Nephron progenitor cell (in vitro differentiated cells): Measurements from ENCODE around the gene ZMYND8.

Experiments used
- DNase-seq: peaks from one replicate; pipeline ENCODE4 v3.0.0; 2021
- H3K27ac Mint-ChIP-seq: 2 replicates; pipeline ENCODE4 v1.8.0; 2021; ENCODE audit warnings: mild to moderate bottlenecking, moderate library complexity, mixed read lengths
- H3K27me3 Mint-ChIP-seq: 2 replicates; pipeline ENCODE4 v1.8.0; 2021; ENCODE audit warnings: mild to moderate bottlenecking, low read depth, mixed read lengths; ENCODE audit not compliant: poor library complexity
- H3K36me3 Mint-ChIP-seq: 2 replicates; pipeline ENCODE4 v1.8.0; 2021; ENCODE audit warnings: low read depth, mixed read lengths
- H3K4me1 Mint-ChIP-seq: 2 replicates; pipeline ENCODE4 v1.8.0; 2021; ENCODE audit warnings: mixed read lengths
- H3K4me3 Mint-ChIP-seq: 2 replicates; pipeline ENCODE4 v1.8.0; 2021; ENCODE audit warnings: mild to moderate bottlenecking, moderate library complexity, mixed read lengths
- H3K9me3 Mint-ChIP-seq: 2 replicates; pipeline ENCODE4 v1.8.0; 2021; ENCODE audit warnings: mild to moderate bottlenecking, moderate library complexity, mixed read lengths
- TF ChIP-seq, protein P1 (sequence below): fragments of 200-600 bp; sonication (generic); IDR thresholded peaks from 2 replicates; pipeline ENCODE4 v1.5.0; 2021; ENCODE audit warnings: antibody characterized with exemption

ZMYND8 gene

DNA sequence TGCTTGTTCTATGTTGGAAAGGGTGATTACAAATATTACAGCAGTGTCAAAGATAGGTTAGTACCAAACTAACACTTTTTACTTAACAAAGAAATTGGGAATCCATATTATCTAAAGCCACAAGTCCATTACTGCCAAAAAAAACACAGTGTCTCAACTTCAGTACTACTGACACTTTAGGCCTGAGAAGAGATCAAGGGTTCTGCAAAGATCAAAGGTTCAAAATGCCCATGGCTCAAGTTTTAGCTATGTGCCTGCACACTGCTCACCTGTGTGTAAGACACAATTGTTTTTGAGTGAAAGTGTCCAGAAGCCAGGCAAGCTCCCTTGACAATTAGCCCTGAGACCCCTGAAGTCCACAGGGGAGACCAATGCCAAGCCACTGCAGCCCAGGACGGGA, 132.6 kb downstream of the ZMYND8 start:
- no peaks in the 10 kb centered on the region for H3K27me3 Mint-ChIP-seq
- TF ChIP-seq, protein P1, sequence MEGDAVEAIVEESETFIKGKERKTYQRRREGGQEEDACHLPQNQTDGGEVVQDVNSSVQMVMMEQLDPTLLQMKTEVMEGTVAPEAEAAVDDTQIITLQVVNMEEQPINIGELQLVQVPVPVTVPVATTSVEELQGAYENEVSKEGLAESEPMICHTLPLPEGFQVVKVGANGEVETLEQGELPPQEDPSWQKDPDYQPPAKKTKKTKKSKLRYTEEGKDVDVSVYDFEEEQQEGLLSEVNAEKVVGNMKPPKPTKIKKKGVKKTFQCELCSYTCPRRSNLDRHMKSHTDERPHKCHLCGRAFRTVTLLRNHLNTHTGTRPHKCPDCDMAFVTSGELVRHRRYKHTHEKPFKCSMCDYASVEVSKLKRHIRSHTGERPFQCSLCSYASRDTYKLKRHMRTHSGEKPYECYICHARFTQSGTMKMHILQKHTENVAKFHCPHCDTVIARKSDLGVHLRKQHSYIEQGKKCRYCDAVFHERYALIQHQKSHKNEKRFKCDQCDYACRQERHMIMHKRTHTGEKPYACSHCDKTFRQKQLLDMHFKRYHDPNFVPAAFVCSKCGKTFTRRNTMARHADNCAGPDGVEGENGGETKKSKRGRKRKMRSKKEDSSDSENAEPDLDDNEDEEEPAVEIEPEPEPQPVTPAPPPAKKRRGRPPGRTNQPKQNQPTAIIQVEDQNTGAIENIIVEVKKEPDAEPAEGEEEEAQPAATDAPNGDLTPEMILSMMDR: no peak
- DNase-seq: no peak
- no peak overlapping the region for H3K27ac Mint-ChIP-seq
- no peak overlapping the region for H3K4me3 Mint-ChIP-seq
- peaks cover 80% of the 10 kb centered on the region for H3K36me3 Mint-ChIP-seq
- H3K4me1 Mint-ChIP-seq: no peaks in the 10 kb centered on the region
- no peaks in the 10 kb centered on the region for H3K9me3 Mint-ChIP-seq

DNA sequence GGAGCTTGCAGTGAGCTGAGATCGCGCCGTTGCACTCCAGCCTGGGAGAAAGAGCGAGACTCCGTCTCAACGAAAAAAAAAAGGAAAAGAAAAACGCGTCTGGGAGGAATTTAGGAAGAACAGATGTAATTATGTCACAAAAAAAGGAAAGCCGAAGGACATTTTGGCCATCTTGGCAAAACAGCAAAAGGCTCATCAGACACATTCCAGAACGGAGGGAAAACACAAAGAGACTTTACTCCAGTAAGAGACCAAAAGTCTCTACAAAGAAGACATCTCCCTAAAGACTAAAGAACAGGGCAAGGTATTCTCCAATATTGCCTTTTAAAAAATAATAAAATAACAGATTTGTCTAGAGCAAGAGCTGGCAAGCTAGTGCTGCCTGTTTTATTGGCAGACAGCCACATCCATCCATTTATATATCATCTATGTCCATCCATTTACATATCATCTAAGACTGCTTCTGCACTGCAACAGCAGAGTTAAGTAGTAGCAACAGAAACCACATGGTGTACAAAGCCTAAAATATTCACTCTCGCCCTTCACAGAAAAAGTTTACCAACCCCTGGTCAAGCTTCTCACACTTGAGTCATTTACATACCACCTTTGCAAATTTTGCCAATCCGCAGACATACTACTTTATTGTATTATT, 133.9 kb downstream of the ZMYND8 start:
- no peaks in the 10 kb centered on the region for H3K4me1 Mint-ChIP-seq
- peaks cover 80% of the 10 kb centered on the region for H3K36me3 Mint-ChIP-seq
- TF ChIP-seq, protein P1: no peak
- no peak for DNase-seq
- H3K27ac Mint-ChIP-seq: no peak overlapping the region
- H3K9me3 Mint-ChIP-seq: no peaks in the 10 kb centered on the region
- no peaks in the 10 kb centered on the region for H3K27me3 Mint-ChIP-seq
- H3K4me3 Mint-ChIP-seq: no peak overlapping the region

DNA sequence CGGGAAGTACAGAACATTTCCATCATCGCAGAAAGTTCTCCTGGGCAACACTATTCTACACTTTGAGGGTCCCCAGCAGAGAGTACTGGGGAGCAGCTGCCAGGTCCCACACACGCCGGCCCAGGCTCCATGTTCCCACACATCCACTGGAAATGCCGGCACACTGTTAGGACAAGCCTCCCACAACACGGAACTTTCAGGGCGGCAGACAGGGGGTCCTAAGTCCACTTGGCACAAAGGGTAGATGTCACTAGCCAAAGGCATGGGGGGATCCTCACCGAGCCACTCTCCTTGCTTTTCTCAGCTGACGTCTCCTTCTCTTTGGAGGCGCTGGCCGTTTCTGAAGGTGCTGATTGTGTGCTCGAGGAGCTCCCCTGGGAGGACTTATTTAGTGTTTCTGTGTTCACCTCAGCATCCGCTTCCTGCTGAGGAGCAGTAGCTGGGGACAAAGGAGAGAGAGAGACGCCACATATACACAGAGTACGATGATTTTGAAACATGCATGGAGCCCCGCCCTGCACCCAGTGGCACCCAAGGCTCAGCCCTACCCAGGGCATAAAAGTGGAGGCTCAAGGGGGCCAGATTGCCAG, 135.4 kb downstream of the ZMYND8 start:
- TF ChIP-seq, protein P1: no peak
- Mint-ChIP-seq H3K36me3 (peaks cover 76% of the 10 kb centered on the region), H3K27ac (peak overlapping the region; percentile 66)

DNA sequence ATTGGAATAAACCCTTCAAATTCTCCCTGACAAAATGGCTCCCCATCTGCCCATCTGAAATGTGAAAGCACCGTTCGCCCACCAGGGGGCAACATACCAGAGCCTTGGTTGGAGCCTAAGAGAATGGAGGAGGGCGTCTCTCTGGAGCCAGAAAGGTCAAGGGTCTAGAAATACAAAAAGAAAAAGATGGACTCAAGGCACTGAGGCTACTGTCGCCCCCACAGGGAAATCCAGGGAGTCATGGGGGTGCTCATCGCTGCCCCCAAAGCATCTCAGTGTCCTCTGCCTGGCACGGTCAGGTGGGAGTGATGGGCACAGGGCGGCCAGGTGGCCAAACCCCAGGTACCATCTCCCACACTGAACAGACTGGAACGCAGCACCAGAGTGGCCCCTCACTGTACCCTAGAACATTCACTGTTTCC, 136.3 kb downstream of the ZMYND8 start:
- peak; percentile 49 for DNase-seq
- H3K9me3 Mint-ChIP-seq: no peaks in the 10 kb centered on the region
- TF ChIP-seq, protein P1: peak; percentile 52
- H3K27me3 Mint-ChIP-seq: no peaks in the 10 kb centered on the region
- no peak overlapping the region for H3K4me3 Mint-ChIP-seq
- H3K4me1 Mint-ChIP-seq: no peaks in the 10 kb centered on the region
- H3K27ac Mint-ChIP-seq: peak overlapping the region; percentile 29
- peaks cover 78% of the 10 kb centered on the region for H3K36me3 Mint-ChIP-seq

More for the DNA sequence above, 135.4 kb downstream of the ZMYND8 start:
- Mint-ChIP-seq H3K9me3 (no peaks in the 10 kb centered on the region), H3K4me1 (no peaks in the 10 kb centered on the region), H3K4me3 (no peak overlapping the region), H3K27me3 (no peaks in the 10 kb centered on the region)
- no peak for DNase-seq

DNA sequence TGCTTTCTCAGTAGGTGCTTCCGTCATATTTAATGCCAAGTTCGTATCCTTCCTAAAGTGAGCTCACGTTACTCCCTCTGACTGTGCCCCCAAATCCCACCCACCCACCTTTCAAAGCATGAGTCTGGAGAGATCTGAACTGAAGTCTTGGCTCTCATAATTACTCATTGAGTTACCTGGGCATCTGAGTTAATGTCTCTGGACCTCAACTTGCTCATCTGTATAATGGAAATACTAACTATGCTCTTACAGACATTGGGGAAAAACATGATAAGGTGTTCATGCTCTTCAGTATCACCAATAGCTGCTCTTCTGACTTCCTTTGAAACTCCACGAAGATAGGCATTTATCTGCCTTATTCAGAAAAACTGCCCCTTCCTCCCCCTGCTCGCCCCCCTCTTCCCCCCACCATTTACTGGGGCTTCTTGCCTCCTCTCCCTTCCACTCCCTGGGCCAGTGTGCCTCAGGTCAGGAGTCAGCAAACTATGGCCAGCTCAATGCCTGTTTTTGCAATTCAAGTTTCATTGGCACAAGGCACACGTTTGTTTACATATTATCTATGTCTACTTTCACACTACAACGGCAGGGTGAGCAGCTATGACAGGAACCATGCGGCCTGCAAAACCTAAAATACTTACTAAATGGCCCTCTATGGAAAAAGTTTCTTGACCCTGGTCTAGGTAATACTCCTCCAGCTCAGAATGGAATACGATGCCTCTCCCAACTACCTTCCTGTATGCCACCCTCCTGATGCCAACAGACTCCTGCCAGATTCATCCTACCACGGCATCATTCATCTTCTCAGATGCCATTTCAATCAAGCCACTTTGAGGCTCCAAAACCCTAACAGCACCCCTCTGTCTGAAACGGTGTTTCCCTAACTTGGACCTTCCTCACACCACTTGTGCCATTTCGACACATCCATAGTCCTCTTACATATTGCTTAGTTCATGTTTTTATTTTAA, 138.7 kb downstream of the ZMYND8 start:
- no peak overlapping the region for H3K4me3 Mint-ChIP-seq
- DNase-seq: no peak
- H3K4me1 Mint-ChIP-seq: no peaks in the 10 kb centered on the region
- peak overlapping the region; percentile 64 for H3K27ac Mint-ChIP-seq
- H3K27me3 Mint-ChIP-seq: no peaks in the 10 kb centered on the region
- no peaks in the 10 kb centered on the region for H3K9me3 Mint-ChIP-seq
- TF ChIP-seq, protein P1: no peak
- peaks cover 62% of the 10 kb centered on the region for H3K36me3 Mint-ChIP-seq
